Smooth muscle cell of bladder (primary cell): ENCODE results near the gene RHOV. TPM values are rescaled to one million over a fixed set of nuclear protein-coding genes. Genes with fewer than 3 reads are reported as not detected.

Experiments used
- total RNA-seq: library from RNA; depleted of rRNA; stranded (reverse); fragments of >200 nt; gene quantifications from 2 replicates; pipeline ENCODE4 v1.2.3, GENCODE V29; 2014

The RHOV gene
- total RNA-seq = under 0.01 TPM in 1 of 2 replicates, not detected in the other

GRCh38 chr15:40873694-40874561 is at the start of gene RHOV:
RHOV (minus strand) TSS chr15:40874234; CDS start chr15:40874139, 95 bp downstream.

GRCh38 chr15:40893733-40894680 is 20.0 kb upstream of the RHOV start, which contains the start of gene VPS18:
VPS18 (plus strand) TSS chr15:40894450; CDS start chr15:40894769, 319 bp downstream.

GRCh38 chr15:40843885-40844695 is 29.9 kb downstream of the RHOV start, which contains the start of gene SPINT1:
SPINT1 (plus strand) TSS chr15:40844048; CDS start chr15:40844555, 507 bp downstream.

GRCh38 chr15:40828447-40829036 is 45.5 kb downstream of the RHOV start, which contains the start of gene PPP1R14D:
PPP1R14D (minus strand) TSS chr15:40828708; CDS start chr15:40828641, 67 bp downstream.

Other genes starting within 250 kb of the RHOV start
- gene RAD51, start 179.1 kb downstream of the RHOV start, total RNA-seq = 1.4 and 1.6 TPM in 2 replicates
- 14.5 and 20.2 TPM in 2 replicates for gene RMDN3, start 119.0 kb downstream of the RHOV start, total RNA-seq
- gene GCHFR, start 110.2 kb downstream of the RHOV start, total RNA-seq = 3.2 and 5.0 TPM in 2 replicates
- gene C15orf62, start 104.3 kb downstream of the RHOV start, total RNA-seq = not detected in 2 replicates
- 17.0 and 20.1 TPM in 2 replicates for gene ZFYVE19, start 67.1 kb downstream of the RHOV start, total RNA-seq
- 13.8 and 14.1 TPM in 2 replicates for gene DNAJC17, start 66.8 kb downstream of the RHOV start, total RNA-seq
- gene PPP1R14D, start 45.5 kb downstream of the RHOV start, total RNA-seq = not detected in 2 replicates
- 0.18 and 0.43 TPM in 2 replicates for gene SPINT1, start 30.2 kb downstream of the RHOV start, total RNA-seq
- gene VPS18, start 20.2 kb upstream of the RHOV start, total RNA-seq = 35.3 and 54.5 TPM in 2 replicates
- gene DLL4, start 55.1 kb upstream of the RHOV start, total RNA-seq = 0.46 and 0.85 TPM in 2 replicates
- 17.5 and 40.8 TPM in 2 replicates for gene CHAC1, start 79.2 kb upstream of the RHOV start, total RNA-seq
- 16.2 and 18.3 TPM in 2 replicates for gene INO80, start 242.0 kb upstream of the RHOV start, total RNA-seq